ENCODE measurements around the gene RIPPLY3. TPM values are rescaled to one million over a fixed set of nuclear protein-coding genes. Genes with fewer than 3 reads are reported as not detected.
"Not testable (repeated sequence)": the region's sequence is repeated elsewhere in the genome, so short reads cannot be mapped to it uniquely, and the experiment has no call there.

Gene RIPPLY3
- total RNA-seq, 4 donors from 2014 or later = not detected

GRCh38 chr21:37044643-37045042 lies 38.1 kb downstream of the RIPPLY3 start:
- H3K4me1 ChIP-seq = no peaks in the 10 kb centered on the region
- WGBS = 98% methylated on average over 3 of the region's 3 CpGs
- intact Hi-C loops (cut with DNase I) = no loop called here
- H3K36me3 ChIP-seq = no peaks in the 10 kb centered on the region
- H3K27ac ChIP-seq (replicated peaks in 1 of 4) = no peak overlapping the region
- no peak overlapping the region for H3K4me3 ChIP-seq
- H3K27me3 ChIP-seq = peaks cover 0 to 11% (median 0%) of the 10 kb centered on the region in 4 donors
- TF ChIP-seq CTCF (IDR thresholded peaks at IDR 0.05) (no peak), EP300 (IDR thresholded peaks at IDR 0.05) (no peak), POLR2A (IDR thresholded peaks at IDR 0.05; ENCODE audit: low read depth) (no peak), POLR2AphosphoS5 (IDR thresholded peaks at IDR 0.05) (no peak)
- no peak for DNase-seq (ENCODE audit: extremely low spot score)
- no peaks in the 10 kb centered on the region for H3K9me3 ChIP-seq

GRCh38 chr21:37045149-37045548 lies 38.6 kb downstream of the RIPPLY3 start:
- DNase-seq (ENCODE audit: extremely low spot score) = no peak
- Histone ChIP-seq H3K36me3 (no peaks in the 10 kb centered on the region), H3K27me3 (peaks cover 0 to 11% (median 0%) of the 10 kb centered on the region in 4 donors), H3K9me3 (no peaks in the 10 kb centered on the region), H3K4me3 (no peak overlapping the region), H3K27ac (replicated peaks in 1 of 4) (no peak overlapping the region), H3K4me1 (no peaks in the 10 kb centered on the region)
- WGBS = 69% methylated on average over 6 of the region's 6 CpGs
- TF ChIP-seq CTCF (IDR thresholded peaks at IDR 0.05) (no peak), POLR2AphosphoS5 (IDR thresholded peaks at IDR 0.05) (no peak), POLR2A (IDR thresholded peaks at IDR 0.05; ENCODE audit: low read depth) (no peak), EP300 (IDR thresholded peaks at IDR 0.05) (no peak)
- intact Hi-C loops (cut with DNase I) = no loop called here

- intact Hi-C loops (cut with DNase I) = no loop called here
- no peak for DNase-seq (ENCODE audit: extremely low spot score)
- Histone ChIP-seq H3K27me3 (peaks cover 0 to 11% (median 0%) of the 10 kb centered on the region in 4 donors), H3K36me3 (no peaks in the 10 kb centered on the region), H3K4me1 (no peaks in the 10 kb centered on the region), H3K9me3 (no peaks in the 10 kb centered on the region), H3K27ac (replicated peaks in 1 of 4) (no peak overlapping the region), H3K4me3 (no peak overlapping the region)
- TF ChIP-seq POLR2AphosphoS5 (IDR thresholded peaks at IDR 0.05) (no peak), CTCF (IDR thresholded peaks at IDR 0.05) (no peak), POLR2A (IDR thresholded peaks at IDR 0.05; ENCODE audit: low read depth) (no peak), EP300 (IDR thresholded peaks at IDR 0.05) (no peak)
- WGBS = 79% methylated on average over 6 of the region's 6 CpGs
Observed at GRCh38 chr21:37045556-37045955, 39.1 kb downstream of the RIPPLY3 start.

GRCh38 chr21:37047079-37047478 lies 40.6 kb downstream of the RIPPLY3 start:
- Histone ChIP-seq H3K27ac (replicated peaks in 1 of 4) (no peak overlapping the region), H3K4me1 (no peaks in the 10 kb centered on the region), H3K4me3 (no peak overlapping the region), H3K27me3 (peaks cover 0 to 11% (median 0%) of the 10 kb centered on the region in 4 donors), H3K9me3 (no peaks in the 10 kb centered on the region), H3K36me3 (no peaks in the 10 kb centered on the region)
- intact Hi-C loops (cut with DNase I) = no loop called here
- DNase-seq (ENCODE audit: extremely low spot score) = no peak
- no peak for TF ChIP-seq EP300 (IDR thresholded peaks at IDR 0.05)
- no peak for TF ChIP-seq CTCF (IDR thresholded peaks at IDR 0.05)
- TF ChIP-seq POLR2AphosphoS5 (IDR thresholded peaks at IDR 0.05) = no peak
- no peak for TF ChIP-seq POLR2A (IDR thresholded peaks at IDR 0.05; ENCODE audit: low read depth)
- WGBS = 82% methylated on average over 3 of the region's 4 CpGs

GRCh38 chr21:37049741-37050140 lies 43.2 kb downstream of the RIPPLY3 start:
- intact Hi-C loops (cut with DNase I); H3K27ac ChIP-seq (replicated peaks in 1 of 4); H3K4me3 ChIP-seq; H3K36me3 ChIP-seq; H3K4me1 ChIP-seq; H3K9me3 ChIP-seq; DNase-seq (ENCODE audit: extremely low spot score): not testable (repeated sequence)
- H3K27me3 ChIP-seq = peaks cover 0 to 11% (median 0%) of the 10 kb centered on the region in 4 donors
- 92% methylated on average over 3 of the region's 3 CpGs for WGBS

Data from esophagus muscularis mucosa (tissue), 4 donors.